DOHH2 (cell line): Measurements from ENCODE around the gene KBTBD13.

Source experiments
- H3F3A ChIP-seq: fragments of 200-600 bp; sonication (generic), shearing (Covaris generic); 2 replicates; pipeline ENCODE4 v1.6.0; 2016; ENCODE audit warnings: antibody characterized with exemption, mild to moderate bottlenecking; ENCODE audit not compliant: control insufficient read depth, insufficient read depth
- H3K27ac ChIP-seq: fragments of 200-600 bp; sonication (generic); 2 replicates; pipeline ENCODE4 v1.5.1; 2014; ENCODE audit warnings: low read depth, mild to moderate bottlenecking, low read length, moderate library complexity
- H3K27me3 ChIP-seq: fragments of 200-600 bp; sonication (generic); 2 replicates; pipeline ENCODE4 v1.6.1; 2014; ENCODE audit warnings: mild to moderate bottlenecking, low read length, mixed read lengths; ENCODE audit not compliant: control insufficient read depth
- H3K36me3 ChIP-seq: fragments of 200-600 bp; sonication (generic); 2 replicates; pipeline ENCODE4 v1.6.1; 2014; ENCODE audit warnings: mild to moderate bottlenecking, low read length, moderate library complexity, mixed read lengths; ENCODE audit not compliant: control insufficient read depth
- H3K4me1 ChIP-seq: fragments of 200-600 bp; sonication (generic); 2 replicates; pipeline ENCODE4 v1.6.1; 2014; ENCODE audit warnings: mild to moderate bottlenecking, low read length, mixed read lengths; ENCODE audit not compliant: control insufficient read depth
- H3K4me2 ChIP-seq: fragments of 200-600 bp; sonication (generic); 2 replicates; pipeline ENCODE4 v1.6.0; 2014; ENCODE audit warnings: mild to moderate bottlenecking, low read length, moderate library complexity
- H3K4me3 ChIP-seq: fragments of 200-600 bp; sonication (generic); 2 replicates; pipeline ENCODE4 v1.5.1; 2014; ENCODE audit warnings: mild to moderate bottlenecking, low read length, mixed read lengths
- H3K79me2 ChIP-seq: fragments of 200-600 bp; sonication (generic); 2 replicates; pipeline ENCODE4 v1.6.1; 2014; ENCODE audit warnings: mild to moderate bottlenecking, low read length, mixed read lengths; ENCODE audit not compliant: control insufficient read depth
- H3K9me2 ChIP-seq: fragments of 200-600 bp; sonication (generic); replicated peaks from 2 replicates; pipeline ENCODE4 v1.6.1; 2014; ENCODE audit warnings: mild to moderate bottlenecking, low read length, mixed read lengths; ENCODE audit not compliant: control insufficient read depth
- H3K9me3 ChIP-seq: fragments of 200-600 bp; sonication (generic); 2 replicates; pipeline ENCODE4 v1.6.1; 2014; ENCODE audit warnings: antibody characterized with exemption, low read length, mixed read lengths; ENCODE audit not compliant: control insufficient read depth, insufficient read depth
- H4K20me1 ChIP-seq: fragments of 200-600 bp; sonication (generic); 2 replicates; pipeline ENCODE4 v1.6.0; 2014; ENCODE audit warnings: low read depth, mild to moderate bottlenecking, antibody characterized with exemption, low read length, moderate library complexity; ENCODE audit not compliant: control insufficient read depth, insufficient read depth
- CTCF ChIP-seq: fragments of 200-600 bp; sonication (generic); IDR thresholded peaks from one replicate; pipeline ENCODE4 v1.5.1; 2014; ENCODE audit warnings: antibody characterized with exemption, mild to moderate bottlenecking, low read depth, low read length; ENCODE audit not compliant: poor library complexity, severe bottlenecking
- EZH2phosphoT487 ChIP-seq: fragments of 200-600 bp; sonication (generic); IDR thresholded peaks from 2 replicates; pipeline ENCODE4 v1.6.1; 2017; ENCODE audit warnings: borderline replicate concordance, mild to moderate bottlenecking, antibody characterized with exemption, low read length, moderate library complexity, mixed read lengths

KBTBD13 gene

GRCh38 chr15:65076486-65077290, at the start of gene KBTBD13:
TSS of gene KBTBD13 (plus strand) at chr15:65076746. CDS start at chr15:65076816, 70 bp downstream.
- Histone ChIP-seq H3K79me2 (no peaks in the 10 kb centered on the region), H3K4me2 (no peak within 1 kb of the TSS), H3K9me3 (no peaks in the 10 kb centered on the region), H4K20me1 (no peaks in the 10 kb centered on the region), H3K4me1 (peaks cover 8% of the 10 kb centered on the region), H3K9me2 (no peaks in the 10 kb centered on the region), H3K27ac (no peak within 1 kb of the TSS), H3F3A (no peaks in the 10 kb centered on the region), H3K27me3 (peaks cover 18% of the 10 kb centered on the region), H3K4me3 (no peak within 1 kb of the TSS), H3K36me3 (no peaks in the 10 kb centered on the region)
- TF ChIP-seq CTCF = no peak
- no peak for TF ChIP-seq EZH2phosphoT487

- Histone ChIP-seq H3K27me3 (peaks cover 7% of the 10 kb centered on the region), H3K4me3 (no peak overlapping the region), H3F3A (no peaks in the 10 kb centered on the region), H3K9me2 (no peaks in the 10 kb centered on the region), H3K4me2 (no peak overlapping the region), H3K4me1 (peaks cover 14% of the 10 kb centered on the region), H3K27ac (no peak overlapping the region), H3K9me3 (no peaks in the 10 kb centered on the region), H3K36me3 (peaks cover 30% of the 10 kb centered on the region), H4K20me1 (no peaks in the 10 kb centered on the region), H3K79me2 (peaks cover 20% of the 10 kb centered on the region)
- TF ChIP-seq EZH2phosphoT487 (no peak), CTCF (no peak)
Measured at GRCh38 chr15:65026756-65027155, 49.8 kb upstream of the KBTBD13 start.

GRCh38 chr15:65027593-65027992, 49.0 kb upstream of the KBTBD13 start:
- Histone ChIP-seq H3K27ac (no peak overlapping the region), H3K36me3 (peaks cover 30% of the 10 kb centered on the region), H4K20me1 (no peaks in the 10 kb centered on the region), H3K4me2 (peak overlapping the region; percentile 90), H3F3A (no peaks in the 10 kb centered on the region), H3K9me2 (no peaks in the 10 kb centered on the region), H3K27me3 (peaks cover 14% of the 10 kb centered on the region), H3K4me1 (peaks cover 15% of the 10 kb centered on the region), H3K9me3 (no peaks in the 10 kb centered on the region), H3K79me2 (peaks cover 20% of the 10 kb centered on the region), H3K4me3 (peak overlapping the region; percentile 93)
- TF ChIP-seq EZH2phosphoT487 = no peak
- TF ChIP-seq CTCF = no peak
